ENCODE data around the gene FUBP3. TPM values are rescaled to one million over a fixed set of nuclear protein-coding genes. Genes with fewer than 3 reads are reported as not detected.

Gene FUBP3
- total RNA-seq, 2 experiments from 2014 or later, result 52.8 to 54.1 TPM

DNA sequence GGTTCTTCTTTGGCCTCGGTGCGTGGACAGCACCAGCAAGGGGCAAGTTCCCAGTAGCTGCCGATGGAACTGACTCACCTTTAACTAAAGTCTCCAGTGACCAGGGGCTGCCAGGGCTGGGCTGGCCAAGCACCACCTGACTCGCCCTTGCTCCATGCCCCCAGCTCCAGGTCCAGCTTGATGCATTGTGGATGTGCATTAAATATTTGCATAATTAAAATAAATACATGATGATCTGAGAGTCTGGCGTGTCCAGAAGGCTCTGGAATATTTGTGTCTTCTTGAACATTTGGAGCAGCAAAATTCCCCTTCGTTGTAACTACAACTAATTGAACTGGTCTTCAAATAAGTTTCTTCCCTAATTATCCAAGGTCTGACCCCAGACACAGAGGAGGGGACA lies 75.5 kb downstream of the FUBP3 start:
- CTCF ChIA-PET, result no interaction called here
- POLR2A ChIA-PET, result no interaction called here

DNA sequence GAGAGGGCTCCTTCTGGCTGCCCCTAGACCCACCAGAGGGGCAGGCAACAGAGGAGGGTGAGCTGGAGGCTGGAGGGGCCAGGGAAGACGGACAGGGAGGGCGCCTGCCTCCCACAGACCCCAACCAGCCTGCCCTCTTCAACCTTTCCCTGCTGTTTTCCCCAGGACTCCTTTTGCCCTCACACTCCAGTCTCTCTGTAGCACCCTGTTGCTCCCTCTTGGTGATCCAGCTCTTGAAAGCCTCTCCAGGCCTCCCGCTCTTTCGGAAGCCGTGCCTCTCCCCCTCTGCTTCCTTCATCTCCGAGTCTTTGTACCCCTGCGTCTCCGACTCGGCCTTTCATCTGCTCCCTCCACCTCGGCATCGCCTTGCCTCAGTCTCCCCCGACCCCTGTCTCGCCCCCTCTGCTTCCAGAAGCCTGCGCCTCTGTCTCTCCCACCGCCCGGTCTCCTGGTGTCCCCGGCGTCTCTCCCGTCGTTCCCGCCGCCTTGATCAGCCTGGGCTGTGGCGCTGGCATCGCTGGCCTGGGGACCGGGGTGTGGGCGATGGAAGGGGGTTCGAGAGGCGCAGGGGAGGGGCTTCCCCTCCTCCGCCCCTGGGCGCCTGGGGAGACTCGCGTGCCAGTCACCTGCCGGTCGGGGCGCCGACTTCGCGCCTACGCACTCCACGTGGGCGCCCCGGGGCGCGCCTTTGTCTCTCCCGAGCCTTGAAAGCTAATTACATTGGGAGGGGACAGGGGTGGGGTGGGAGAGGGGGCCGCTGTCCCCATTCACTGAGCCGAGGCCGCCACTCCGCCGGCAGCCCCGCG lies 79.7 kb downstream of the FUBP3 start:
- POLR2A ChIA-PET, result no interaction called here
- CTCF ChIA-PET, result no interaction called here

DNA sequence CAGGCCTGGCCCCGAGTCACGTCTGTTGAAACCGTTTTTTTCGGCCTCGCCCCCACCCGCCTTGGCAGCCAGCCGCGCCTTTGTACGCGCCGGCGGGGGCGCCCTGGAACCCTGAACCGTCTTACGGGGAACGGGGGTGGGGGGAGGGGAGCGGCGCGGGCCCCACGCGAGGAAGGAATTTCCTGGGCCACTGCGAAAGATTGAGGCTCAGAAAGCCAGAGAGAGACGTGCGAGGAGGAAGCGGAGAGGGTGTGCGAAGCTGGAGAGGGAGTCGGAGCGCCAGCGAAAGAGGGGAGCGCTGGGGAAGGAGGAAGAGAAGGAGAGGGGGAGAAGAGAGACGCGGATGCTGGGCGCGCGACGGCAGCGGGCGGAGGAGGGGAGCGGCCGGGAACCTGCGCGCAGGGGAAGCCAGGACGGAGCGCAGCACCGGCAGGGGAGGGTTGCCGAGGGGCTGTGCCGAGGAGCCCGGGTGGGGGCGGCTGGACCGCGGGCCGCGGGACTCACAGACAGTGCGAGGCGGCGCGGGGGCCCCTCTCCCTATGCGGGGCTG lies 80.4 kb downstream of the FUBP3 start:
- POLR2A ChIA-PET, result no interaction called here
- CTCF ChIA-PET, result no interaction called here

DNA sequence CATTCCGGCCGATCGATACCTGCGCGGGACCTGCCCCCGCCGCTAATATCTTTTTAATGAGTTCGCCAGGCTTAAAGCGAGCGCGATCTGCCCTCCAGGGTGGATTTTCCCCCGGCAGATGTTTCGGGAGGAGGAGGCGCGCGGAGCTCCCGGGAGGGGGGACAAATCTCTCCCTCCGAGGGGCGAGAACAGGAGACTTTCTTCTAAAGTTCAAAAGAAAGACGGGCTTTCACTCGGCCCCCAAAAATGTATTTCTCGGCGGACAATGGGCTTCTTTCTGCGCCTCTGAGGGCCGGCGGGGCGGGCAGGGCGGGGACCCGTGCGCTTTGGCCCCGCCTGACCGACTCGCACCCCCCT lies 80.9 kb downstream of the FUBP3 start:
- ChIA-PET CTCF (no interaction called here), POLR2A (no interaction called here)

DNA sequence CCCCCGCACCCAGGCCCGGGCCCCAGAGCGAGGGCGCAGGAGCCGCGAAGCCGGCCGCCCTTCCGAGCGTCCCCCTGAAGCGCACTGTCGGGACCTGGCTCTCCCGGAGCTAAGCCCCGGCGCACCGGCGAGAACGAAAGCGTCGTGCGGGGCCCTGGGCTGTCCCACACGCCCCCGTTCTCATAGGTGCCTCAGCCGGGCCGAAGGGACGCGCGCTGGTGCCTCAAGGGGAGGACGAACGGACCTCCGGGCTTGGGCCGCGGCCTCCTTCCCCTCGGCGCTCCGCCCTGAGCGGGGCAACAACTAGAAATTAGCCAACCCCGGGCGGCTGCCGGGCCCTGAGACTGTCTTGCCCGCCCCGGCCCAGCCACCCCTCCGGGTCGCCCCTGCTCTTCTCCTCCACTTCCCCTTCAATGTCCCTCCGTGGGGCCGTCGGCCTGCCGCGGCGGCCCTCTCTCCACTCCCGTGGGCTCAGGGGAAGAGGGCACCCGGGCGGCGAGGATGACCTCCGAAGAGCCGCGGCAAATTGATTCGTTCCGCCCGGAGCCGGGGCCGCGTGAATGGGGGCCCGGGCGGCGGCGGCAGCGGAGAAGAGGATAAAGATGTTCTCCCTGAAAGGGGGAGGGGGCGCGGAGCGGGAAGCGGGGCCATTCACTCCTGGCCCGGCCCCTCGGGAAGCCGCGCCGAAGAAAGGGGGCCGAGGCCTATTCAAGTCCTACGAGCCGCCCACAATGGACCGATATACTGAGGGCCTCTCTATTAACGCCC lies 81.5 kb downstream of the FUBP3 start:
- ChIA-PET POLR2A (no interaction called here), CTCF (no interaction called here)

DNA sequence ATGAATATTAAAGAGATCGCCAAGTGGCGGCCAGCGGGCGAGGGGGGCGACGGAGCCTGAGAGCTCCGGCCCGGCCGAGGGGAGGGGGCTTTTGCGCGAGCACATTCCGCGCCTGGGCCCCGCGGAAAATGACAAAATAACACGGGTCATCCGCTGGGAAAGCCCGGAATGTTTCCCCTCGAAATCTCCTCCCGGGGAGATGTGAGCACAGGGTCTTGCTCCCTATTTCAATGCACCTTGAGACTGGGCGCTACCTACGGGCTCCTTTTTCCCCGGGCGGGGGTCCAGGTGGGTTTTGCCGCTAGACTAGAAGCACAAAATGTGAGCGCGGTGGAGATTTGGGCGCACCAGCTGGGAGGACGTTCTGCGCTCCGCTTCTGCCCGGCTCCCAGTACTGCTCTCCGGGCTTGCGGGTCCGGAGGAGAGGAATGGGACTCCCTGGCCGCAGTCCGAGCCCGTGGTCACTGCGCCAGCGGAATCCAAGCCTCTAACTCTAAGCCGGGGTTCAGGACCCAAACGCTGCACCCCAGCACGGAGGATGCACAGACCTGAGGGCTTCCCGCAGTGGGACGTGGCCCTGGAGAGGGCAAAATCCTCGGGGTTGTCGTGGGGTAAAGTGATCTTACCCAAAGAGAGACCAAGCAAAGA lies 82.2 kb downstream of the FUBP3 start:
- POLR2A ChIA-PET, result no interaction called here
- CTCF ChIA-PET, result interaction anchor here (0.8 kb wide), 1 partner anchor 23 kb away, joined by 3 read pairs; no protein-coding TSS in a partner anchor

DNA sequence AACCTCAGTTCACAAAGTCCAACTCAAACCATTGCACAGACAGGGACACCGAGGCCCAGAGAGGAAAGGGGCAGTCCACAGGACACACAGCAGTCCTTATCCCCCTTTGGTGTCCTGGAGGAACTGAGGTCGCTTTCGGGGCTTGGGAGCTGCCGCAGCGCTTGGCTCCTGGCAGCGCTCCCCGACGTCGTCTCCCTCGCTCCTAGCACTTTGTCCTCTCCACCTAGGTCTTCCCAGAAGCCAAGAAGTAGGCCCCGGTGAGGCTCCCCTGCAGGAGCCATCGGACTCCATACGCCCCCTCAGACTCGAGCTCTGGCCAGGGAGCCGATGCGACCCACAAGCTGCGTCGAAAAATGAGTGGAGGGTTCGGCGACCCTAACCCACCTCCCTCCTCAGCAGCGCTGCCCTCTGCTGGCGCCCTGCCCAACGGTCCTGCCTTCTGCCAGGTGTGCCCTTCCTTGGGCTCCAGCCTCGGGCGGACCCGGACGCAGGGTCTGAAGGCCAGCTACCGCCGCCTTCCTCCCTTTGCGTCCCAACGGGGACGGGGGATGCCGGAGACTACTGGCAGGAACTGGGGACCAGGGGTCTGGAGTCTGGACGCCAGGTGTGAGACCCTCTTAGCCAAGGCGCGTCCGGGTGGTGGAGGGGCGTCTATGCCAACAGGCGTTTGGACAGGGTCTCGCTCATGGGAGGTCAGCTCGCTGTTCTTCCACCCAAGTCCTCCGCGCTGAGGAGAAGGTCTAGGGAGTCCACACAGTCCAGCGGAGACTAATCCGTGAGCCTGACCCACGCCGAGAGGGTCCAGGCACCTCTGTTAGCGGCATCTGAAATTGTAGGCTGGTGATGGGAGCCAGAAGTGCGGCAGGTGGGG lies 83.0 kb downstream of the FUBP3 start:
- ChIA-PET CTCF (interaction anchor here (0.6 to 0.8 kb wide), 2 partner anchors 22 to 45 kb away, joined by 3 read pairs; no protein-coding TSS in a partner anchor), POLR2A (no interaction called here)

DNA sequence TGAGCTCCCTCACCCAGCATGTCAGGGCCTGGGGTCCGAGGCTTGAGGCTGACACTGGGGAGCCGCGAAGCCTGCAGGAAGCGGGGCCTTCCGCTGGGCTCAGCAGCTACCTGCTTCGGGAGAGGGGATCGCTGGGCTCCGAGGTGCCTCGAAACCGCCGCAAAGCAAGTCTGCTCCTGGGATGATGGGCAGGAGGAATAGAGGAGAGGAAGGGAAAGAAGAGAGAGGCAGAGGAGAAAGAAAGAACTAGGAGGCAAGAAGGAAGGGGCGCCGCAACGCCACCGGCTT lies 83.5 kb downstream of the FUBP3 start:
- ChIA-PET CTCF (no interaction called here), POLR2A (no interaction called here)

DNA sequence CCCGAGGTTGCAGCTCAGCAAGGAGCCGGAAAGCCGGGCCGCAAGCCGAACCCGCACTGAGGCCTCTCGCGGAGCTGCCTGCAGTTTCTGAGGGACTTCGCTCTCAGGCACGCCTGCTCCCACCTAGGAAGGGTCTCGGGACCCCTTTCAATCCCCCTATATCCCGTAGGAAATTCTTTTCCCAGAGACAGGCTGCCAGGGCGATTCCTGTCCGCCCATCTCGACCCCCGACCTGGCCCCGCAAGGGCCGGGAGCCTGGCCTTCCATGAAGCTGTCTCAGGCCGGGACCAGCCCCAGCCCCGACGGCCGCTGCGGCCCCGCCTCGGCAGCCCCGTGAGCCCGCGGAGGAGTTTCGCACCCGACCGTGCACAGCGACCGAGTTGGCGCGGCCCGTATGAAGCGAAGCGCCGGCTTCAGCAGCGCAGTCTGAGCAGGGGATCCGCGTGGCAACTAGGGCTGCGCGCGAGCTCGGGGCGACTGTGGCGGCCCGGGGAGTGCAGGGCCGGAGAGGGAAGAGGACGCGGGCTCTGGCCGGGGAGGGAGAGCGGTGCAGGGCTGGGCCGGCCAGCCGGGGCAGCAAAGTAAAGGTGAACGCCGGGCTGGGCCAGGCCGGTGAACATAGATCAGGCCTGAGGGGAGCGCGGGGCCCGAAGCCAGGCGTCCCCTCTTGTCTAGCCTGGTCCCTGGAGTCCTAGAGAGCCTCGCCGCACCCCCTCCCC lies 84.0 kb downstream of the FUBP3 start:
- CTCF ChIA-PET, result no interaction called here
- POLR2A ChIA-PET, result no interaction called here

DNA sequence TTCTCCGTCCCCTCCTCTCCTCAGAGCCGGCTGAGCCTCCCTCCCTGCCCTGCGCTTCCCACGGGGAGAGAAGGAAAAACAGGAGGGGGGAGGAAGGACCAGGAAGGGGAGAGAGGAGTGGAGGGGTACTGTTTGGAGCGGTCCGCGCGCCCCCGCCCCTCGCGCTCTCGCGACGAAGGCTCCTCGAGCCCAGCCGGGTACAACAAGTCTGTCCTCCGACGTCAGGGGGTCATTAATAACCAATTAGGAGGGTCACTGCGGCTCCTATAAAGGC lies 84.5 kb downstream of the FUBP3 start:
- POLR2A ChIA-PET, result no interaction called here
- CTCF ChIA-PET, result no interaction called here

DNA sequence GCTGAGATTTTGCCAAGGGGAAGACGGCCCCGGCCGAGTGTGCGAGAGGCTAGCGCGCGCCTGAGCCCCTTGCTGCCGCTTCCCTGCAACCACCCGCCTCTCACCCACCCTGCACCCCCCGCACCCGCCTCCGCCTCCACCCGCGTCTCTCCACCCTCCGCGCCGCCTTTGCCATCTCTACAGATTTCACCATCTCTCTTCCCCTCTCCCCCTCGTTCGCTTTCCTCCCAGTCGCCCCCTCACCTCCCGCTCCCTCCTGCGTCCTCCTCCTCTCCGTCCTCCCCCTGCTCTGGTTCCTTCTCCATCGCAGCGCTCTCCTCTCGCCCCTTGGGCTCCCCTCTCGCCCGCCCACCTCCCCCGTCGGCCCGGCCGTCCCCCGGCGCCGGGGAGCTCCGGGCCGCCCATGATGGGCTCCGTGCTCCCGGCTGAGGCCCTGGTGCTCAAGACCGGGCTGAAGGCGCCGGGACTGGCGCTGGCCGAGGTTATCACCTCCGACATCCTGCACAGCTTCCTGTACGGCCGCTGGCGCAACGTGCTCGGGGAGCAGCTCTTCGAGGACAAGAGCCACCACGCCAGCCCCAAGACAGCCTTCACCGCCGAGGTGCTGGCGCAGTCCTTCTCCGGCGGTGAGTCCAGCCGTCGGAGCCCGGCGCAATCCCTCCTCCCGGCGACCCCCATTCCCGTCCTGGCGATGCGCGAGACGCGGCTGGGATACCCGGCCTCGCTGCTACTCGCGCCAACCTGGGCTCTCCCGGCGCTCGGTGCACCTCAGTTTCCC lies 85.1 kb downstream of the FUBP3 start, which contains the start of gene PRDM12:
Gene PRDM12 (plus strand): TSS at position 344 of the 778 bp plus-strand sequence. CDS start 60 bp downstream, at position 404.
- CTCF ChIA-PET, result no interaction called here

DNA sequence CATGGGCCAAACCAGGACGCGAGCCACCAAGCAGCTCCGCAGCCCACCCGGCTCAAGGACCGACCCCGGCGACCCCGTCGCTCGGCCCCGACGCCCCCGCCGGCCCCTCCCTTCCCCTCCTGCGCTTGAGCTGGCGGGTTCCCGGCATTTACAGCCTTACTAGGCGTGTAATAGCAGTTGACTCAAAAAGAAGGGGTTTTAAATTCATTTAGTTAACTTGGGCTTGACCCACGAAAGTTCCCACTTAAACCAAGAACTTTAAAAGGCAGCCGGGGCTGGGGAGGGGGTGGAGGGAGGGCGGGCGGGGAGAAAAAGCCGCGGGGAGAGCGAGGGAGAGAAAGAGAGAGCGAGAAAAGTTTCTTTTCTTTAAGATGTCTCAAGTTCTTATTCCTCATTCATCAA lies 85.7 kb downstream of the FUBP3 start:
- CTCF ChIA-PET, result interaction anchor here (0.6 to 1.1 kb wide), 3 partner anchors 13 to 169 kb away, joined by 3 to 4 read pairs (median 4); no protein-coding TSS in a partner anchor
- POLR2A ChIA-PET, result no interaction called here

More for the DNA sequence above, 85.1 kb downstream of the FUBP3 start, which contains the start of gene PRDM12:
- POLR2A ChIA-PET, result interaction anchor here (0.5 kb wide), 1 partner anchor 616 kb away, joined by 3 read pairs; no protein-coding TSS in a partner anchor

DNA sequence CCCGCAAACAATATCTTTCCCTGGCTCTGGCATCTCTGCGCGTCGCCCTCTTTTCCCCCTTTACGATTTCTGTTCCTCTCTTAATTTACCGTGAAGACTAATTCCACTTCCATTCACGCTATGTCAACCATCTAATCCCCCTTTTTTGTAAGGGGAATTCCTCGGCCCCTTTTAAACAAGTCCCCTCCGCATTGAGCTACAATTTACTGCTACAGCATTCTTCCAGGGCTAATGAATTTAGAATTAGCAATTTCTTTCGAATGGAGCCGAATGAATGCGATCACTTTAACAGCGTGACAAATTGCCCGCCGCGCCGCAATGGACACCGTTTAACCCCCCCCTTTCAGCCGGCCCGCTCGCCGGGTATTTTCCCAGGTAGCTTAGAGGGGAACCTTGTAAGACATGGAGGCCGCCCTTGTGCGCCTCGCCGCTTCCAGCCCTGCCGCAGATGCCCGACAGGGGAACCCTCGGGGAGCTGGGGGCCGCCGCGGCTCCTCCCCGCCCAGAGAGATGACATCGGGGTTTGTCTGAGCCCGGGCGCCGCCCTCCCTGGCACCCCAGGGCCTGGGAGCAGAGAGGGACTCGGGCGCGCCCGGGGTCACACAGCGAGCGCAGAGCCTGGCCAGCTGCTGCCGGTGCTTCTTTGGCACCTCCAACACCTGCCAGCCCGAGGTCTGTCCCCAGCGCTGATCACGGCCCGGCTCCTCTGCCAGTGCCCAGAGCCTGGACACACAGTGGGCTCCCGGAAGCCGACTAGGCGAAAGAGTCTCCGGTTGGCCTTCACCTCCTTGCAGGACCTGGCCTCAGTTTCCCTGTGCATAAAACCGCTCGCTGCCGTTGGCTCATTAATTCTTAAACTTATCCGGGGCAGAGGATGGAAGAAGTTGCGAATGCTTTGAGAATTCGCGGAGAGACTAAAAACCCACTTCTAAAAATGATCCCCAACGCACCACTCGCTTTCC lies 86.3 kb downstream of the FUBP3 start:
- POLR2A ChIA-PET, result no interaction called here
- CTCF ChIA-PET, result interaction anchor here (0.6 to 1.1 kb wide), 3 partner anchors 12 to 170 kb away, joined by 3 to 4 read pairs (median 4); no protein-coding TSS in a partner anchor

DNA sequence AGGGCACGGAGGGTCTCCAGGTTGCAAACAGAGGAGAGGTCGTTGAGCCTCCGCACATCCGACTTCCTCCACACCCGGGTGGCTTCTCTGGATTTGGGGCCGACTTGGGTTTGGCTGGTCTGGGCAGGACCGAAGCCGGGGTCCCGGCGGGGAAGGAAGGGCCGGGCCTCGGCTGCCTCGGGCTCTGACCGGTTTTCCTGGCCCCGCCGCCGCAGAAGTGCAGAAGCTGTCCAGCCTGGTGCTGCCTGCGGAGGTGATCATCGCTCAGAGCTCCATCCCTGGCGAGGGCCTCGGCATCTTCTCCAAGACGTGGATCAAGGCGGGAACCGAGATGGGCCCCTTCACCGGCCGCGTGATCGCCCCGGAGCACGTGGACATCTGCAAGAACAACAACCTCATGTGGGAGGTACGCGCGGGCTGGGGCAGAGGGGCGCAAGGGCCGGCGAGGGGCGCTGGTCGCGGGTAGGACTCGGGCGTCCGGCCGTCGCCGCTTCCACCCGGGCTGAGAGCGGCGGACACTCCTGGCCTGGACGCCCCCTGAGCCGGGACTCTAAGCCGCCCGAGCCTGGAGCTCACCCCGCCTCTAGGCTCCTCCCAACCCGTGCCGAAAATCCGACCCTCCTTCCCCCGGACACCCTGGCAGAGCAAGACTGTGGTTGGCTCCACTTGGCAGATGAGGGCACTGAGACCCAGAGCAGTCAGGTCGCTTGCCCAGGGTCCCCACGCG lies 87.2 kb downstream of the FUBP3 start:
- CTCF ChIA-PET, result interaction anchor here (1.1 kb wide), 1 partner anchor 18 kb away, joined by 4 read pairs; no protein-coding TSS in a partner anchor
- POLR2A ChIA-PET, result no interaction called here

DNA sequence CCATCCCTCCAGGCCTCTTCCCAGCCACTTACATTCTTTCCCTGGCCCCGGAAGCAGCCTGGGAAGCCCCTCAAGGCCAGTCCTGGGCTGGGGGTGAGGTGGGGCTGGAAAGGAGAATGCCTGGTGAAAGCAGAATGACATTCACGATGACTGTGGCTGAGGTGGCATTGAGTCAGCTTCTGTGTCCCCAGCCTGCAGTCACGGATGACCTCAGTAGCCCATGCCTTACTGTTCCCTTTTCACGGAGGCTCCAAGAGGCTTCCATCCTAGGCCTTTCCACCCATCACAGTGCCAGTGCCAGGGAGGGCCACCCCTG lies 87.7 kb downstream of the FUBP3 start:
- ChIA-PET POLR2A (no interaction called here), CTCF (no interaction called here)

DNA sequence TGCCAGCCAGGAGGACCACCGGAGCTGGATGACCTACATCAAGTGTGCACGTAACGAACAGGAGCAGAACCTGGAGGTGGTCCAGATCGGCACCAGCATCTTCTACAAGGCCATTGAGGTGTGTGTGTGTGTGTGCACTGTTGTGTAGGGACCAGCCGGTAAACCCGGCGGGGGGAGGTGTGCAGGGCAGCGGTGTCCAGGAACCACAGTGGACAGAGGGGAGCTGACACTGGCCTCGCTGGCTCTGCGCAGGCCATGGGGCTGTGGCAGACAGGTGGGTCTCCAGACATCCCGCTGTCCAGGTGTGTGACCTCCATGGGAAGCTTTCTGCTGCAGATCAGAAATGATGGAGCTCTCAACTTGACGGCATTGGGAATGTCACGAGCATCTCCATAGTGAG lies 88.8 kb downstream of the FUBP3 start:
- POLR2A ChIA-PET, result no interaction called here
- CTCF ChIA-PET, result interaction anchor here (1.4 kb wide), 1 partner anchor 14 kb away, joined by 5 read pairs; no protein-coding TSS in a partner anchor

DNA sequence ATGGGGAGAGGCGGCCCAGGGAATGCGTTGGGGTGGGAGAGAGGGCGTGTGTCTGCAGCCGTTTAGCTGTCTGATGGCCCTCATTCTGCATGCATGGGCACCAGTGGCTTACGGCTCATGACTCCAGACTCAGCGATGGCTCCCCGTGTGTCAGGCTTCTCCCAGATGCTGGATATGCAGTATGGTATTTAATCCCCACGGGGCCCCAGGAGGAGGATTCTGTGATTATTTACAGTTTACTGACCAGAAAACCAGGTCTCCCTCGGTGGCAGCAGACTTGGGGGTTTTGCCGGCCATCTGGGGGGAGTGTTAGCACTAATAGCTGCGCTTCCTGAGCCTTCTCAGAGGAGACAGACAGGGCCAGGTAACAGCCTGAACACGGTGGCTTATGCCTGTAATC lies 89.3 kb downstream of the FUBP3 start:
- ChIA-PET CTCF (interaction anchor here (1.4 kb wide), 1 partner anchor 14 kb away, joined by 5 read pairs; no protein-coding TSS in a partner anchor), POLR2A (no interaction called here)

All from activated CD8-positive, alpha-beta memory T cell treated with anti-CD3 and anti-CD28 coated beads for 36 hours (primary cell).